ENCODE data around the gene PSMD1.

DNA sequence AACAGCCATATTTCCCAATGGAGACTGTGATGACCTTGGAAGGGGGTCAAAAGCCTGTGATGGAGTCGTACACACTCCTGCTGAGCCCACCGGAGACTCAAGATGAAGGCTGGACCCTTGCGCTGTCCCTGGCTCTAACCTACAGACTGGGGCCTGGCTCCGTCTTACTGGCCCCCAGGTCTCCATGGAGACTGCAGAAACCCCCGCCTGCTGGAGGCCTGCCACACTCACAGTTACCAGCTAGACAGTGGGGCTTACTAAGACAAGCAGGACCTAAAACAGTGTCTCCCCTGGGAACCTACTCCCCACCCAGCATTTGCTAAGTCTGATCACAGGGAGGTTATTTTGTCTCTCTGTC is 9.8 kb upstream of the PSMD1 start:
- TF ChIP-seq GATA3 (IDR thresholded peaks at IDR 0.05; ENCODE audit: low read depth, low read length) (no peak), GATA2 (IDR thresholded peaks at IDR 0.05; ENCODE audit: low read depth, low read length) (no peak)

Data from SH-SY5Y (cell line).